NCI-H1694 treated with DMSO at 0.1 percent for 48 hours (cell line): ENCODE data around the gene IDH2.

Experiments used
- DNase-seq: peaks from one replicate; lab custom pipeline; 2025; lab: John Stamatoyannopoulos, UW

Gene IDH2

DNA sequence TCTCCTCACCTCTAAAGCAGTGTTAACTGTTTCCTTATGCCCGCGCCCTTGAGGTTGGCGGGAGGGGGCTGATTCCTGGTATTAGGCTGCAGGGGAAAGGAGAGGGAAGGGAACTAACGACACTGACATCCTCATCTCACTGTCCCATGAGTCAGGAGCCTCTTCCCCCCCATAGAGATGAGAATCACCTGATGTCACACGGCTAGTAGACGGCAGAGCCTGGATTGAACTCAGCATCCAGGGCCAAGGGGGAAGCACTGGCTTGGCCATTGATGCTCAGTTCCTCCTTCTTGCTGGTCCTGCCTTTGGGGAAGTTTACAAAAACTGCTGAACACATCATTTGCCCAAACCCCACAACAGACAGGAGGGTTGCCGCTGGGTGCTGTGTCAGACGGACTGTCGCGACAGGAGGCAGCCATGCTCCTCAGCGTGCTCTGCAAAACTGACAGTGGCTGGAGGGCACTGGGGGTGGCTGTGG, 38.5 kb downstream of the IDH2 start:
- no peak for DNase-seq

- DNase-seq = no peak
These were observed 39.1 kb downstream of the IDH2 start for GRCh38 chr15:90062973-90063769.

DNA sequence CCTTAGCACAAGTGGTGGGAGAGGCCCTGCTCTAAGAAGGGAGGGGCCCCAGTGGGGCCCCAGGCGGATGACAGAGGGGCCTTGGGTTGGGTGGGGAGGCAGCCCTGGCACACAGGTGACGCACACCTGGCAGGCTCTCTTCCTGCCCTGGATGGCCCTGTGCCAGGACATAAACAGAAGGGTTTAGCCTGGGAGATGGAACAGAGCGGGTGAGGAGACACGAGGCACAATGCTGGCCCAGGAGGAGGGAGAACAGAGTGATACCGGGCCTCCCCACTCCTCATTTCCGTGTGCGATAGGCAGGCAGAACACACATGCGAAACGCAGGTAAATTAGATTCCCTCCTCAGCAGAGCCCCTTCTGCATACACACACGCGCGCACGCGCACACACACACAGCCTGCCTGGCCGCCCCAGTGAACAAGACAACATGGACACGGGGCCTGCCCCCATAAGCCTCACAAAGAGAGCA, 39.8 kb downstream of the IDH2 start:
- no peak for DNase-seq

DNA sequence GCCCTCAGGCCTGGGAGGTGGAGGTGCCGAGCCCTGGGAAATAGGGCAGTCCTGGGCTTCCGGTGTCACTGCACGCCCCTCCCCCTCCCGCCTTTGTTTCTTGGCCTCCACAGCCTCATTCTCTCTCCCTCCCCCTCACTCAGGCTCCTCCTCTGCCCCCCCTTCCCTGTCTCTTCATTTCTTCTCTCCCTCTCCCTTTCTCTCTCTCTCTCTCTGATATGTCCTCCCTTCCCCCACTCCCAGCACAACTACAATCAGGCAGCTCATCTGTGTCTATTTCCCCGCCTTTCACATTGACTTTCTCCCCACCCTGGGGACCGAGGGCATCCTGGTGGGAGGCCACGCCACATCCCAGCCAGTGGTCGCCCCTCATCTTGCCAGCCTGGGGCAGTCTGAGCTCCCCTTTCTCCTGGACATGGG, 40.2 kb downstream of the IDH2 start:
- DNase-seq = no peak

DNA sequence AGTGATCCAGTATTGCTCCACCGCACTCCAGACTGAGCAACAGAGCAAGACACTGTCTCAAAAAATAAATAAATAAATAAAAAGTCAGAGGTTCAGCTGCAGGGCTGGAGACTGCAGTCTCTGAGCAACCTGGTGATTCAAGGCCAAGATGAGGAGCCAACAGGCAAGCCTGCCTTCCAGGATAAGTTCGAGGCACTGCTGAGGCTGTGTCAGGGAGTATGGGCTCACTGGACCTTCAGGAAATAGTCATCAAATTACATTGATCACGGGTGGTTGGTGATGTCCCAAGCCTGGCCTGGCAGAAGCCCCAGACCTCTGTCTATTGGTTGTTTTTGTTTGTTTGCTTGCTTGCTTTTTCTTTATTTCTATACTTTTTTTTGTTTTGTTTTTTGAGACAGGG, 41.5 kb downstream of the IDH2 start:
- no peak for DNase-seq

GRCh38 chr15:90059208-90059985, 42.9 kb downstream of the IDH2 start:
- no peak for DNase-seq

GRCh38 chr15:90058775-90059174, 43.5 kb downstream of the IDH2 start:
- DNase-seq = no peak

- no peak for DNase-seq
These were observed 44.0 kb downstream of the IDH2 start for GRCh38 chr15:90058308-90058707.

- no peak for DNase-seq
These were observed 45.7 kb downstream of the IDH2 start for GRCh38 chr15:90056529-90056928.

DNA sequence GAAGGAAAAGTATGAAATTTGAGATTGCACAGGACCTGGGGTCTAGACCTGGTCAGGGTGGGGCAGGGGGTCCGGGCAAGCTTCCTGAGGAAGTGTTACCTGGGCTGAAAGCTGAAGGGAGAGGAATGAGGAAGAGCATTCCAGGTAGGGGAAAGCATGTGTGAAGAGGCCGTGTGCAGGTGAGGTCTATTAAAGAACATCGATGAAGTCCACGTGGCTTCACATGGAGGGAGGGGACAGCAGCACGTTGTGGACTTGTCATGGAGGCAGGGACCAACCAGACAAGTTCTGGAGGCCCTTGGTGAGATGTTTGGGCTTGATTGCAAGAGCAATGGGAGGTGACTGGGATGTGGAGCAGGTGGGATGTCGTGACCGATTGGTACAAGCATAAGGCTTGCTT, 47.1 kb downstream of the IDH2 start:
- DNase-seq = no peak

GRCh38 chr15:90054618-90055097, 47.6 kb downstream of the IDH2 start:
- no peak for DNase-seq

DNA sequence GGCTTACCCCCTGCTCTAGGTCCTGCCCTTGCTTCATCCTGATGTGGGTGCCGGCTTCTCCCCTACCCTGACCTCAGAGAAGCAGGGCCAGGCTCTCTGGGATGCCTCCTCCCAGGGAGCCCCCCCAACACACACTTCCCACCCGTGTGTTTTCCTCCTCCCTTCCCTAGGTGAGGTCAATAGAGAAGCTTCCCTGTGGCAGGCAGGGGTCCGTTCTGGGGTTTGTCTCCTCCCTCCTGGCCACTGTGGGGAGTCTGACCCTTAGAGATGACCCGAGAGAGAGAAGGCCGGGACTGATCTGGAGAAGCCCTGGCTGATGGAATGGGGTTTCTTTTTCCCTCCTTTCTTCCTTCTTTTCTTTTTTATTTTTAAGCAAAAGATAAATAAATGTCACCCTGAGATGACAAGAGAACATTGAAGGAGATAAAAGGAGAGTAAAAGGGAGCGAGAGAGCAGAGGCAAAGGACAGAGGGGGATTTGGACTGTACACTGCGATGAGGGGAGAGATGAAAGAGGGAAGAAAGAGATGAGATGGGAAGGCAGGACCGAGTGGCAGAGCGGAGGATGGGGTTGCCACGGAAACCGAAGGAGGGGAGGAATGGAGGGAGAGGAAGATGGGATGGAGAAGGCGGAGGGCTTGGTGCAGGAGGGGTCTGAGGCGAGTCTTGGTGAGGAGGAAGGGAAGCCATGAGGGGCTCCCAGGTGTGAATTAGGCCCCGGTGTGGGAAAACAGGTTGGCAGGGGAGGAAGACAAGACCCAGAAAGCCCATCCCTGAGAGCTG, 48.4 kb downstream of the IDH2 start:
- DNase-seq = no peak

GRCh38 chr15:90051874-90052273, 50.4 kb downstream of the IDH2 start:
- DNase-seq = no peak

DNA sequence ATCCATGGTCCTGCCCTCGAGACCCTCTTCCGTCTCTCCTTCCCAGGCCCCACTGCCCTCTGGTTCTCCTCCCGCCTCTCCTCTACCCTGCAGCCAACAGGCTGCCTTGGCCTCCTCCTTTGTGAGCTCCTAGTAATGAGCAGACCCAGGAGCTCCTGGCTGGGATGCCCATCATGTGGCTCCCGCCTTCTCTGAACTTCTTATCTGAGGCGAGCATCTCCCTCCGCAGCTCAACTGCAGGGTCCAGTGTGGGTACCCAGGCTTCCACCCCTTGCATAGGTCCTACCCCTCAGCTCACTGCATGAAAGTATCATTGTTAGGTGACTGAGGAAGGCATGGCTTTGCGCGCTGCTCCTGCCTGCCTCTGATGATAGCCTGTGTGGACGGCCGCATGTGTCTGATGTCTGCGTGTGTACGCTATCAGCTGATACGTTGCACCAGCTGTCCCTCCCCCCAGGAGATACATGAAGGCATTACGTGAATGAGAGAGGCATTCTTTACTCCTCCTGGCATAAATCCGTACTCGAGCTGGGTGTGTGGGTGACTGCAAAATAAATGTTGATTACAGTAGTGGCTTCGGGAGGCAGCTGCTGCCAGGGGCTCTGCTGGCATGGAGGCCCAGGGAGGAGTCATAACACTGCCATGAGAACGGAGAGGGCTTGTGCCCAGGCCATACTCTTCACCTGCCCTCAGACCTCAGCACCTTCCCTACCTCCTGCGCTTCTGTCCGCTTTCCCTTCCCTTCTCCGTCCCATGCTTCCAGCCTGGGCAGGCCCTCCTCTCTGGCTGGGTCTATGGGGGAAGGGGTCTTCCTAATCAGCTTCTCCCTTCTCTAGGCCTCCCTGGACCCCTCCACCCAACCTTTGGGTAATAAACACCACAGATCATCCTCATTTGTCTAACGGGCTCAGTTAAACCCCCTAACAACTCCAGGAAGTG, 52.3 kb downstream of the IDH2 start:
- DNase-seq = no peak

DNA sequence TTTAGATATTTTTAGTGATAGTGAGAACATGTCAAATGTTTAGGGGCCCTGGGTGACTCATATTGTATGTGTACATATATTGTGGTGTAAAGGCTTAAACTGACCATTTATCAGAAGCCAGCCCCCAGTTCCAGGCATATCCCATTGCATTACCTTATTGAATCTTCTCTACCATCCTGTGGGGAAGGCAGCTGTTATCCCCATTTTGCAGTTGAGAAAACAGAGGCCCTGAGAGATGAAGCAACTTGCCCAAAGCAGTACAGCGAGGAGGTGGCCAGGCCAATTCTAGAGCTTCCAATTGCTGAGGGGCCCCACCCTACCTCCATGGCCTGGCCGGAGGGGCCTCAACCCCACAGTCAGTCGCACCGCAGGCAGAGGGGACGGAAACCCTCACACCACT, 53.2 kb downstream of the IDH2 start:
- no peak for DNase-seq

- no peak for DNase-seq
These were observed 54.2 kb downstream of the IDH2 start for GRCh38 chr15:90047956-90048575.

DNA sequence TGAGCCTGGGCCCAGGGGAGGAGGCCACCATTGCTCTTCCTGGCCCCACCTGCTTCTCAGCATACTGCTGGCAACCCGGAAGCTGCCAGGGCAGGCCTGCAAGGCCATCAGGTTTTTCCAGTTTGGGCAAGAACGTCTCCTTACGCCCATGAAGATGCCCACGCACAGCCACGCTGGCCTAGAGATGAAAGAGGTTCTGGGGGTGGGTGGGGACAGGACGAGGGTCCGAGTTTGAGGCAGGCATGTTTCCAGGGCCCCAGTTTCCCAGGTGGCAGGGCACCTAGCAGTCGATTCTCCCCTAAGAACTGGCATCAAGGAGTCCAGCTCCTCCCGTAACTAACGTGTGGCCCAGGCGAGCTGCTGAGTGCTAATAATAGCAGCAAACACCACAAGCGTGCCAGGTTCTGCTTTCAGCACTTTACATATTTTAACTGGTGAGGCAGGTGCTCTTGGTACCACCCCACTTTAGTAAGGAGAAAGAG, 55.3 kb downstream of the IDH2 start:
- no peak for DNase-seq

GRCh38 chr15:90046289-90046688, 56.0 kb downstream of the IDH2 start:
- DNase-seq = no peak

- no peak for DNase-seq
These were observed 57.3 kb downstream of the IDH2 start for GRCh38 chr15:90044916-90045371.

- no peak for DNase-seq
These were observed 58.1 kb downstream of the IDH2 start for GRCh38 chr15:90044191-90044590.
